ENCODE data around the gene TCEANC2.

TCEANC2 gene

DNA sequence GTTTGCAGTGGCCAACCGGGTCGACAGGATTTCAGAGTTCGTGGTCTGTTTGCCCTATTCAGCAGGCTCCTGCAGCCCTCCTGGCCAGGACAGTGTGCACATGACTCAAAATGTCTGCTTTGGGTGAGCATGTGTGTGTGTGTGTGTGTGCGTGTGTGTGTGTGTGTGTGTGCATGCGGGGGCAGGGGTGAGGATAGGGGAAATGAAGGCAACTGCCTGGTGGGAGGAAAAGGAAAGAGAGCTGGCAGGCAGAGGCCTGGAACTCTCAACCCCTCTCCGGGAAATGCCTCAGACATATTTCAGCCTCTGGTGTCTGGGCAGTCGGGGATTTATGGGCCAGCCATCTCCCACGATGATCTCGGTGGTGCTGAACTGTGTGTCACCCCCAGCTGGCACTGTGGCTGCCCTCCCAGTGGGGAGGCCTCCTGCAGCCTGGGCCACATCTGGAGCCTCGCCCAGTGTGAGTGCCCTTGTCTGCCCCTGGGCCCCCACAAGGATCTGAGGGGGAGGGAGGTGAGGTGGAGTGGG, 84.2 kb downstream of the TCEANC2 start:
- DNase-seq = no peak

DNA sequence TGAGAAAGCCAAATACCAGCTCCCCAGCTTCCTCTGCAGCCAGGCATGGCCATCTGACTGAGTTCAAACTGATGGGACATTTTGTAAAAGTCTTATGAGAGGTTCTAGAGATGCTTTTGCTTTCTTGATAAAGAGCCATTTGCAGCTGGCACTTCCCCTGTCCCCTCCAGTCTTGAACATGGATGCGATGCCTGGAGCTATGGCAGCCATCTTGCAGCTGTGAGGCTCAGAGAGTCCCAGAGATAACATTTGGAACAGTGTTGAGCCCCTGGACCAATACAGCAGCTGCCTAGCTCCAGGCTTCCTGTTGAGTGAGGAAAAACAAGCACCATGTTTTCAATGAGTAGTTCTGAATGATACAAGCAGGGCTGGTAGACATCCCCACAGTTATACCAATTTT, 85.6 kb downstream of the TCEANC2 start:
- no peak for DNase-seq

DNA sequence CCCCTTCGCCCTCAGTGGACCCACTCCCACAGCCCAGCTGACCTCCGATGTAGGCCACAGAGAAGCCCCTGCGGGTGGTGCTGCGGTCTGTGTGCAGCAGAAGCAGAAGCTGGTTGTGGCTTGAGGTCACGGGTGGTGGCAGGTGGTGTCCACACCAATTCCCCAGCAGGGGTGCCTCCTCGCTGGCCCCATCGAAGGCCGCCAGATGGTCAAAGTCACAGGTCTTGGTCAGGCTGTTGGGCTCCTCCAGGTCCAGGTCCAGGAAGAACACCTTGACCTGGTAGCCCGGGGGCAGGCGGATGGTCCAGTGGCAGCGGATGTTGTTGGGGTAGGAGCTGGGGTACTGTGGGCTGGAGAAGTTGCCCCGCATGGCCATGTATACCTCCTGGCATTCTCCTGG, 86.3 kb downstream of the TCEANC2 start:
- DNase-seq = no peak

DNA sequence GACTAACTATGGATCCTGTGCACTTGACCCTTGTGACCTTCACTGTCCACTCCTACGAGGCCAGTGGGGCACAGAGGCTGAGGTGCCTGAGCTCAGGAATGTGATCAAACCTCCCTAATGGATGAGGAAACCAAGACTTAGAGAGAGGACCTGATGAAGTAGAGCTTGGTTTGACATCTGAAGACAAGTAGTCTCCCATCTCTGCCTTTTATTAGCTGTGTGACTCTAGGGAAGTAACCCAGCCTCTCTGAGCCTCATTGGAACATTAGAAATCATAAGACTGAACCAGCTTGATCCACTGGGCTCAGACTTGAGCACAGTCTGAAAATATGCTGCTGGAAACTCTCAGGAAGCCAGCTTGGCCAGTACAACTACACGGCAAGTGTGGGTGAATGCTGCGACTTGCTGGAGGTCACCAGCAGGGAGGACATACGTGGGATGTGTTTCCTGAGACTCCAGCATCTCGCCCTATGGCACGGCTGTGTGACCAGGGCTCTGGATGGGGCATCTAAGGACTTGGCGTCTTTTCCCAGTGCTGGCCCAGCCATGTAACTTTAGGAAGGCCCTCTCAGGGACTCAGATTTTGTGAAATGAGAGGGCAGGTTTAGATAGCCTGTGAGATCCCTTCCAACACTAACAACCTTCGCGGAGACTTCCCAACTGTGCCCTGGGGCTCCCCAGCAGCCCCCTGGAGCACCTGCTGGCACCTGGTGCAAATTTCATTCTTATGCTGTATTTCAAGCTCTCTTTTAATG, 88.9 kb downstream of the TCEANC2 start:
- no peak for DNase-seq

DNA sequence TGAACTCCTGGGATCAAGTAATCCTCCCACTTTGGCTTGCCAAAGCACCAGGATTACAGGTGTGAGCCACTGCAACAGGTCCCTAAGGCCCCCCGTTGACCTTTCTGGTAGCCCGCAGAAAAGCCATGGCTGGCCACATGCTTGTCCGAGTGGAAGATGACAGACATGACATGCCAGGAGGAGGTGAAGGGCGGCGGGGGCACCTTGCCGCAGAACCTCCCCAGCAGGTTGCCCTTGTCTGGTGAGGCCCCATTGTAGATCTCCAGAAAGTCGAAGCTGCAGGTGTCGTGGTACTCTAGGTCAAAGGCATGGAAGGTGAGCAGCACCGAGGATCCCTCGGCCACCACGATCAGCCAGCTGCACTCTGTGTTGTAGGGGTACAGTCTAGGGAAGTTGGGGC, 91.0 kb downstream of the TCEANC2 start:
- no peak for DNase-seq

DNA sequence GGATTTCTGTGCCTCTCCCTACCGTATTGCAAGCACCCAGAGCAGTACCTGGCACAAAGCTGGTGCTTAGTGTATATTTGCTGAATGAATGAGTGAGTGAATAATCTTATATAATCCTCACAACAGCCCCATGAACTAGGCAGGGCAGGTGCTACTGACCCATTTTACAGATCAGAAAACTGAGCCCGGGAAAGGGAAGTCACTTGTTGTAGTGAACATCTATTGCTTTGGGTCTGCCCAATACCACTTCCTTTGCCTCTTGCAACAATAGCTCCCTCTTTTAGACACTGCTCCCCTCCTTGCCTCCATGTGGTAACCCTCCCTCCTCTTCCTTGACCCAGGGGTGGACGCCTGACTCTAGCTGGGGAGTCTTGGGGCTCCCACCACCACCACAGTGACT, 96.3 kb downstream of the TCEANC2 start:
- no peak for DNase-seq

DNA sequence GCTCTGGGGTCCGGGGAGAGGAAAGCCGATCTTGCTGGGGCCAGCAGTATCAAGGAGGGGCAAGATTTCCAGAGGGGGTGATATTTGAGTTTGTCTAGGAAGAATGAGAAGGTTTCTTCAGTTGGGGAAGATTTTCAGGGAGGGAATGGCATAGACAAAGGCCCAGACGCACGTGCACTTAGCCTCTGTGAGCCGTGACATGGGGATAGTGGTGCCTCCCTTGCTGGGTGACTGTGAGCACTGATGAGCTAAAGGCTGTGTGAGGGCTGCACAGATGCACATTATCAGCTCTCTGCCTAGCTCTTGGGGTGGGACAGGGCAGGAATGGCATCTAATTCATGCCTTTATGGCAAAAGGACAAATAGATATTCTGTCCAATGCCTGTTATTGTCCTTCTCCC, 97.6 kb downstream of the TCEANC2 start:
- DNase-seq = no peak

DNA sequence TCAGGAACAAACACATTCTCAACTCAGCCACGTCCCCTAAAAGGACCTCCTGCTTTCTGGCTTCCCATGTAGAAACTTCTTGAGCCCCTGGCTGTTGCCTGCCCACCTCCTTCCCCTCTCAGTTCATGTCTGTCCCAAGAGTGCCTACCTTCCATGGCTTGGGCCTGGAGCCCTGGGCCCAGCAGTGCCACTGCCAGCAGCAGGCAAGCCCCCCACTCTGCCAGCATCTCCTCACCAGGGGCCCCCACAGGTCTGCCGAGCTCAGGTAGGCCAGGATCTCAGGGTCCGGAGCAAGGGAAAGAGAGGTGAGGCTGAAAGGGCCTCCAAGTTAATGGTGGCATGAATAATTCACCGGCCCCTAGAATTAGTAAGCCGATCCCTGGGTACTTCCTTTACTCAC, 99.3 kb downstream of the TCEANC2 start, which contains the start of gene CDCP2:
Gene CDCP2 (minus strand): TSS at position 305 of the 400 bp plus-strand sequence. CDS start 78 bp downstream, at position 227.
- DNase-seq = no peak

DNA sequence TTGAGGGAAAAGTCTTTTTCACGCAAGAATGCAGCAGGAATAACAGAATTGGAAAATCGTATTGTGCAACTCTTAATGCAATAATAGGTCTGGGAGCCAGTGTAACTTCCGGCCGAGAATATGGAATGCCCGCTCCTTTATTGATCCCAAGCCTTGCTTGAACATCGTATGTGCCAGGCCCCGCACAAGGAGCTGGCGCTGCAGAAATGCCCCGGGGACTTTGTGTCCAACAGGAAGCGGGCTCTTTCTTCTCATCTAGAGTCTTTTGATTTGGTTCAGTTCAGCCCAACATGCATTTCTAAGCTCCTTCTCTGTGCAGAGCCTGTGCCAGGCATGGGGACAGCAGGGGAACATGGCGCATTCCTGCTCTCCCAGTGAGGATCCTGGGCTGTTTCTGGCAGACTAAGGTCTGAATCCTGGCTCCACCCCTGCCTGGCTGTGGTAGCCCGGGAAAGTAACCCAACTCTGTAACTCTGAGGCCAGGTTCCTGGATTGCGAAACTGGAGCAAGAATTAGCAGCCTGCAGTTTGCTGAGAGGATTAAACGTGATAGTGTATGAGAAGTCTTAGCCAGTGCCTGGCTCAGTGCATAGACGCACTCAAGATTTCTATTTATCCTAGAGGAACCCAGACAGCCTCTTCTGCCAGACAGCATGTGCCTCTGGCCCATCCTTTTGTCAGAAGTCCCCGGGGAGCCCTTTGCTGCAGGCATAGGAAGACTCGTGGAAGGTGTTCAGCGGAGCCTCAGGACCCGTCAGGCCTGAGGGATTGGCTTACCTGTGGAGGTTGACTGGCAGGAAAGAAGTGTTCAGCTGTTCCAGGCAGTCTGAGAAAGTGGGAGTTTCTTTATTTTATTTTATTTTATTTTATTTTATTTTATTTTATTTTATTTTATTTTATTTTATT, 100.4 kb downstream of the TCEANC2 start:
- DNase-seq = no peak

All from activated CD8-positive, alpha-beta memory T cell treated with anti-CD3 and anti-CD28 coated beads, Interleukin-2, amount 50 U/mL, for 48 hours (primary cell).